HG03565 (cell line): ENCODE results near the gene CENPX.

Experiments
- ATAC-seq: cut with Tn5 transposase; IDR thresholded peaks from one replicate; pipeline ENCODE4 v1.9.1; 2021; ENCODE audit warnings: mild to moderate bottlenecking, moderate library complexity; ENCODE audit not compliant: unreplicated experiment

Gene CENPX

GRCh38 chr17:81999976-82000802 lies 22.5 kb downstream of the CENPX start:
- no peak for ATAC-seq

- no peak for ATAC-seq
Measured at GRCh38 chr17:81999587-81999975, 23.1 kb downstream of the CENPX start.

GRCh38 chr17:81998691-81999438 lies 23.8 kb downstream of the CENPX start:
- no peak for ATAC-seq

- no peak for ATAC-seq
Measured at GRCh38 chr17:81998212-81998611, 24.5 kb downstream of the CENPX start.

- ATAC-seq: no peak
Measured at GRCh38 chr17:81996757-81997441, 25.8 kb downstream of the CENPX start.

GRCh38 chr17:81996232-81996756 lies 26.4 kb downstream of the CENPX start:
- no peak for ATAC-seq

GRCh38 chr17:81995463-81996231 lies 27.0 kb downstream of the CENPX start:
- no peak for ATAC-seq

GRCh38 chr17:81994593-81995462 lies 27.9 kb downstream of the CENPX start:
- ATAC-seq: no peak

GRCh38 chr17:81993729-81994592 lies 28.7 kb downstream of the CENPX start:
- no peak for ATAC-seq

GRCh38 chr17:81992306-81993102 lies 30.2 kb downstream of the CENPX start:
- ATAC-seq: no peak

GRCh38 chr17:81991684-81992305 lies 30.9 kb downstream of the CENPX start:
- no peak for ATAC-seq

GRCh38 chr17:81990836-81991683 lies 31.6 kb downstream of the CENPX start:
- ATAC-seq: no peak

GRCh38 chr17:81987161-81987770 lies 35.4 kb downstream of the CENPX start:
- ATAC-seq: no peak

GRCh38 chr17:81986606-81987005 lies 36.1 kb downstream of the CENPX start:
- no peak for ATAC-seq

- ATAC-seq: no peak
Measured at GRCh38 chr17:81984773-81985410, 37.8 kb downstream of the CENPX start.
